Endothelial cell of umbilical vein (primary cell): ENCODE results near the gene MESD. TPM values are rescaled to one million over a fixed set of nuclear protein-coding genes. Genes with fewer than 3 reads are reported as not detected.

ENCODE experiments used
- BruUV-seq: library from RNA; stranded (reverse); fragments of 400-500 nt; replicated peaks from 2 replicates; lab custom pipeline; 2021; lab: Mats Ljungman, UMichigan
- CTCF ChIA-PET: fragments of 300-600, 350-600 bp; sonication (Branson Sonifier 250); formaldehyde crosslinking; loops from one replicate; lab custom pipeline; 2021; ENCODE audit warnings: antibody characterized with exemption, inconsistent platforms; lab: Charles Lee
- POLR2A ChIA-PET: fragments of 300-600, 350-600 bp; sonication (Branson Sonifier 250); formaldehyde crosslinking; loops from one replicate; lab custom pipeline; 2021; ENCODE audit warnings: antibody characterized with exemption, inconsistent platforms; lab: Charles Lee
- DNase-seq: peaks from one replicate; pipeline ENCODE4 v3.0.0-alpha.2; 2011; ENCODE audit warnings: low read depth, low spot score
- FAIRE-seq: peaks from 2 replicates; lab custom pipeline; 2011; peaks lifted over from hg19 to GRCh38; lab: Jason Lieb, UNC
- H2AFZ ChIP-seq: 2 replicates; pipeline ENCODE4 v1.6.0; 2012; ENCODE audit warnings: low read depth, low read length, control low read depth, inconsistent platforms
- H3K27ac ChIP-seq: 2 replicates; pipeline ENCODE4 v1.5.1; 2011; ENCODE audit warnings: low read depth, mild to moderate bottlenecking, control low read depth, low read length, moderate library complexity; ENCODE audit not compliant: insufficient read depth
- H3K27me3 ChIP-seq, 2 experiments: 2 replicates each; pipeline versions ENCODE4 v1.6.0 to v1.6.1; 2011; ENCODE audit warnings: low read length in 2 of 2, mixed read lengths in 1 of 2; ENCODE audit not compliant: control insufficient read depth in 2 of 2, insufficient read depth in 2 of 2
- H3K36me3 ChIP-seq, 2 experiments: 2 replicates in 1 of 2; 3 replicates in 1 of 2; pipeline ENCODE4 v1.5.1; 2011; ENCODE audit warnings: low read length in 2 of 2, mild to moderate bottlenecking in 1 of 2, moderate library complexity in 1 of 2; ENCODE audit not compliant: control insufficient read depth in 2 of 2, insufficient read depth in 2 of 2; ENCODE audit errors: extremely low read depth in 1 of 2
- H3K4me1 ChIP-seq: 3 replicates; pipeline ENCODE4 v1.5.1; 2011; ENCODE audit warnings: mild to moderate bottlenecking, low read length; ENCODE audit not compliant: control insufficient read depth, insufficient read depth; ENCODE audit errors: extremely low read depth
- H3K4me2 ChIP-seq: 2 replicates; pipeline ENCODE4 v1.6.1; 2011; ENCODE audit warnings: low read length, control low read depth, mixed read lengths; ENCODE audit not compliant: insufficient read depth
- H3K4me3 ChIP-seq, 3 experiments: fragments of 200-600 bp in 1 of 3; sonication (generic), shearing (Covaris generic) in 1 of 3; replicated peaks in 1 of 3; 2 replicates each; pipeline ENCODE4 v1.5.1; 2011 to 2016; ENCODE audit warnings: control low read depth in 3 of 3, low read length in 3 of 3, mild to moderate bottlenecking in 2 of 3, inconsistent platforms in 1 of 3, low read depth in 1 of 3, moderate library complexity in 1 of 3; ENCODE audit not compliant: insufficient read depth in 1 of 3
- H3K79me2 ChIP-seq: 2 replicates; pipeline ENCODE4 v1.6.0; 2012; ENCODE audit warnings: low read length, inconsistent platforms; ENCODE audit not compliant: control insufficient read depth, insufficient read depth
- H3K9ac ChIP-seq: replicated peaks from 2 replicates; pipeline ENCODE3; 2011; ENCODE audit warnings: low read length, control low read depth; ENCODE audit not compliant: insufficient read depth; ENCODE audit errors: extremely low read depth
- H3K9me1 ChIP-seq: replicated peaks from 3 replicates; pipeline ENCODE4 v1.6.0; 2011; ENCODE audit warnings: mild to moderate bottlenecking, low read length; ENCODE audit not compliant: control insufficient read depth, insufficient read depth; ENCODE audit errors: extremely low read depth
- H3K9me3 ChIP-seq: replicated peaks from 2 replicates; pipeline ENCODE4 v1.5.1; 2012; ENCODE audit warnings: low read length, inconsistent platforms; ENCODE audit not compliant: control insufficient read depth, insufficient read depth
- H4K20me1 ChIP-seq: replicated peaks from 2 replicates; pipeline ENCODE3; 2011; ENCODE audit warnings: mild to moderate bottlenecking, low read length; ENCODE audit not compliant: control insufficient read depth, insufficient read depth; ENCODE audit errors: extremely low read depth
- CTCF ChIP-seq, 2 donors: IDR thresholded peaks; 1 replicate in 1 of 2; 2 replicates in 1 of 2; pipeline ENCODE4 v1.5.1; 2011; ENCODE audit warnings: low read length in 2 of 2, mild to moderate bottlenecking in 2 of 2, moderate library complexity in 2 of 2, control low read depth in 1 of 2, inconsistent platforms in 1 of 2, low read depth in 1 of 2; ENCODE audit not compliant: insufficient read depth in 1 of 2; ENCODE audit errors: extremely low read depth in 1 of 2
- EZH2 ChIP-seq: IDR thresholded peaks from 2 replicates; pipeline ENCODE4 v1.6.1; 2012; ENCODE audit warnings: borderline replicate concordance, low read depth, mild to moderate bottlenecking, moderate library complexity, low read length, inconsistent platforms; ENCODE audit not compliant: severe bottlenecking
- FOS ChIP-seq: IDR thresholded peaks from 2 replicates; pipeline ENCODE4 v1.6.1; 2011; ENCODE audit warnings: mild to moderate bottlenecking, low read length, moderate library complexity, borderline replicate concordance; ENCODE audit not compliant: insufficient read depth
- GATA2 ChIP-seq: IDR thresholded peaks from 2 replicates; pipeline ENCODE4 v1.7.0; 2011; ENCODE audit warnings: low read depth, mild to moderate bottlenecking, moderate library complexity, mixed read lengths, low read length; ENCODE audit not compliant: insufficient read length, insufficient read depth
- JUN ChIP-seq: IDR thresholded peaks from 2 replicates; pipeline ENCODE4 v1.6.1; 2011; ENCODE audit warnings: borderline replicate concordance, low read depth; ENCODE audit not compliant: insufficient read length, insufficient read depth
- MAX ChIP-seq: IDR thresholded peaks from 2 replicates; pipeline ENCODE4 v1.6.1; 2011; ENCODE audit not compliant: insufficient read depth, insufficient read length
- MYC ChIP-seq: IDR thresholded peaks from one replicate; pipeline ENCODE4 v1.6.1; 2011; ENCODE audit warnings: mild to moderate bottlenecking, low read depth, low read length
- POLR2A ChIP-seq: IDR thresholded peaks from 2 replicates; pipeline ENCODE4 v1.6.1; 2012; ENCODE audit warnings: low read depth, mild to moderate bottlenecking, control low read depth, low read length
- POLR2AphosphoS5 ChIP-seq: IDR thresholded peaks from 2 replicates; pipeline ENCODE4 v1.6.1; 2012; ENCODE audit warnings: low read depth, mild to moderate bottlenecking, control low read depth, low read length, moderate library complexity; ENCODE audit not compliant: insufficient read depth
- dilution Hi-C: fragments of 300-500 bp; cut with MboI; formaldehyde crosslinking; loops from one replicate; pipeline ENCODE4 v1.15.0; 2019; ENCODE audit warnings: low sequenced_read_pairs; ENCODE audit not compliant: extremely low pct_ligation_motif_present
- intact Hi-C: fragments of 100-400 bp; cut with micrococcal nuclease; formaldehyde crosslinking; loops from one replicate; pipeline ENCODE4 v1.10.0; 2022
- polyA plus RNA-seq, 4 experiments: library from polyadenylated mRNA; depleted of rRNA in 3 of 4; stranded (reverse) in 3 of 4; unstranded in 1 of 4; fragments of >200 nt; gene quantifications; 2 replicates each; pipeline versions ENCODE4 v1.2.1 to v1.2.3, GENCODE V29; 2011 to 2012; ENCODE audit warnings: missing spikeins in 1 of 4
- total RNA-seq: library from RNA; stranded (reverse); gene quantifications from 2 replicates; pipeline ENCODE4 v1.2.3, GENCODE V29; 2021

MESD gene
- total and polyA plus RNA-seq, 2 donors (not counting 3 experiments of a cell fraction or from before 2014, with no cell fraction given), result 12.8 to 30.5 TPM

DNA sequence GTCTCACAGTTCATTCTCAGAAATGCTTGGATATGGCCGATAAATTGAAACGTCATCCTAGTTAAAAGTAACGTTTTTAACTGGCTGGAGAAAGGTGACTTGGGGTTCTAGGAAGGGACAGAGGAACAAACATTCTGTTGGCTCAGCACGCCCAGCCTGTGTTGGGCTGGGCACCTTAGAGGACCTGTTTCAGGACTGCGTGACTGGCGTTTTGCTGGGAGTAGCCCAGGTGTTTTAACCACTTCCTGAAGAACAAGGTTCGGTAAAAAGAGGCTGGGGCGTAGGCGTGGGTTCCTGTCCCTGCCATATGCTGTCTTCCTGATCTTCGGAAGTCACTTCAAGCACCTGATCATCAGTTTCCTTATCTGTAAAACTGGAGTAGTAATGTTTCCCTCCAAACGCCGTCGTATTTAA is 10.0 kb upstream of the MESD start:
- POLR2A ChIA-PET, result no interaction called here
- H3K79me2 ChIP-seq, result peaks cover 41% of the 10 kb centered on the region
- FAIRE-seq, result no peak
- peaks cover 0 to 4% of the 10 kb centered on the region in 2 experiments for H3K36me3 ChIP-seq
- peaks cover 4% of the 10 kb centered on the region for H4K20me1 ChIP-seq
- BruUV-seq, result no TSS peak
- dilution Hi-C loops (no loop called here), intact Hi-C loops (loop anchor here (1.0 to 10.0 kb wide), 7 partner anchors 10 to 1145 kb away; partner anchors contain the start of genes MESD and MEX3B)
- peaks cover 30% of the 10 kb centered on the region for H3K4me1 ChIP-seq
- no peaks in the 10 kb centered on the region for H3K9me3 ChIP-seq
- H2AFZ ChIP-seq, result no peak overlapping the region
- H3K4me2 ChIP-seq, result peak overlapping the region; percentile 79
- H3K4me3 ChIP-seq, result peak overlapping the region in 1 of 3 experiments; percentile 87
- H3K9me1 ChIP-seq, result no peaks in the 10 kb centered on the region
- CTCF ChIA-PET, result interaction anchor here (6.4 to 8.6 kb wide), 2 partner anchors 106 to 267 kb away, joined by 52 to 114 read pairs; no protein-coding TSS in a partner anchor
- no peak for TF ChIP-seq MAX
- TF ChIP-seq POLR2A, result no peak
- no peak for TF ChIP-seq JUN
- TF ChIP-seq MYC, result no peak
- no peak for TF ChIP-seq POLR2AphosphoS5
- TF ChIP-seq CTCF (IDR thresholded peaks at IDR 0.05; ENCODE audit: extremely low read depth in 1 of 2, insufficient read depth in 1 of 2, low read depth in 1 of 2, low read length in 2 of 2), result no peak
- no peak for TF ChIP-seq EZH2
- no peak for TF ChIP-seq GATA2
- no peak for TF ChIP-seq FOS
- H3K9ac ChIP-seq, result no peak overlapping the region
- no peaks in the 10 kb centered on the region for H3K27me3 ChIP-seq
- DNase-seq, result no peak
- H3K27ac ChIP-seq, result no peak overlapping the region
